GM12873 (cell line): ENCODE results near the gene MAGEA6.
"Not testable (repeated sequence)": the region's sequence is repeated elsewhere in the genome, so short reads cannot be mapped to it uniquely, and the experiment has no call there.

Experiments used
- TF ChIP-seq, protein P1 (sequence below): IDR thresholded peaks from 2 replicates; pipeline ENCODE4 v1.5.1; 2012; ENCODE audit warnings: low read depth, mild to moderate bottlenecking, moderate library complexity, low read length, control low read depth; ENCODE audit not compliant: insufficient read depth; ENCODE audit errors: missing control alignments

Gene MAGEA6

DNA sequence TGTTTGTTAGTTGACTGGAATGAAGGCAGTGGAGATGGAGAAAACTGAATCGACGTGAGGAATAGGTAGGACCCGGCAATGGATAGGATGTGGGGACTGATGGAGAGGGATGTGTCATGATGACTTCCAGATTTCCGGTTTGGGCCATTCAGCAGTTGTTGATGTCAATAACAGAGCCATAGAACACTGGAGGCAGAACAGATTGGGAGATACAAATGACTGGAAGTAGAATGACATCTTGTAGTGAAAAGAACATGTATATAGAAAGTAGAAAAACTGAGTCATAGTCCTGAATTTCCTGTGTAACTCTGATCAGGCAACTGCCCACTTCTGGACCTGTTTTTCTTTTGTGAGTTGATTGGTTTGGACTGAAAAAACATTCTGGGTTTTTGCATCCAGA is 36.5 kb upstream of the MAGEA6 start:
- TF ChIP-seq, protein P1, sequence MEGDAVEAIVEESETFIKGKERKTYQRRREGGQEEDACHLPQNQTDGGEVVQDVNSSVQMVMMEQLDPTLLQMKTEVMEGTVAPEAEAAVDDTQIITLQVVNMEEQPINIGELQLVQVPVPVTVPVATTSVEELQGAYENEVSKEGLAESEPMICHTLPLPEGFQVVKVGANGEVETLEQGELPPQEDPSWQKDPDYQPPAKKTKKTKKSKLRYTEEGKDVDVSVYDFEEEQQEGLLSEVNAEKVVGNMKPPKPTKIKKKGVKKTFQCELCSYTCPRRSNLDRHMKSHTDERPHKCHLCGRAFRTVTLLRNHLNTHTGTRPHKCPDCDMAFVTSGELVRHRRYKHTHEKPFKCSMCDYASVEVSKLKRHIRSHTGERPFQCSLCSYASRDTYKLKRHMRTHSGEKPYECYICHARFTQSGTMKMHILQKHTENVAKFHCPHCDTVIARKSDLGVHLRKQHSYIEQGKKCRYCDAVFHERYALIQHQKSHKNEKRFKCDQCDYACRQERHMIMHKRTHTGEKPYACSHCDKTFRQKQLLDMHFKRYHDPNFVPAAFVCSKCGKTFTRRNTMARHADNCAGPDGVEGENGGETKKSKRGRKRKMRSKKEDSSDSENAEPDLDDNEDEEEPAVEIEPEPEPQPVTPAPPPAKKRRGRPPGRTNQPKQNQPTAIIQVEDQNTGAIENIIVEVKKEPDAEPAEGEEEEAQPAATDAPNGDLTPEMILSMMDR = no peak

DNA sequence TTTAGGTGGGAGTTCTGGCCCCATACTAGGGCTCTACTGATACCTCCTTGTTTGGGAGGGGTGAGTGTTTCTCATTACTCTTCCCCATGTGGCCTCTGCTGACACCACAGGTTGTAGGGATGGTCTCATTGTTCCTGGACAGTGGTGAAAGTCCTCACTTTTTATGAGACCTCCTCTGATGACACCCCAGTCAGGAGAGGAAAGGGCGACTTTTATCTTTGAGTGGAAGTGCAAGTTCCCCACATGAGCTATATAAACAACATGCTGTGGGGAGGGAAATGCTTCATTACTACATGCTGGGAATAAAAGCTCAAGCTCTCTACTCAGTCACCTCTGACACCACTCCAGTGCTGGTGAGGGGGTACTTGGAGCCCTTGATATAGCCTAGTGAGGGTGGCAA is 29.5 kb upstream of the MAGEA6 start:
- TF ChIP-seq, protein P1 = no peak

DNA sequence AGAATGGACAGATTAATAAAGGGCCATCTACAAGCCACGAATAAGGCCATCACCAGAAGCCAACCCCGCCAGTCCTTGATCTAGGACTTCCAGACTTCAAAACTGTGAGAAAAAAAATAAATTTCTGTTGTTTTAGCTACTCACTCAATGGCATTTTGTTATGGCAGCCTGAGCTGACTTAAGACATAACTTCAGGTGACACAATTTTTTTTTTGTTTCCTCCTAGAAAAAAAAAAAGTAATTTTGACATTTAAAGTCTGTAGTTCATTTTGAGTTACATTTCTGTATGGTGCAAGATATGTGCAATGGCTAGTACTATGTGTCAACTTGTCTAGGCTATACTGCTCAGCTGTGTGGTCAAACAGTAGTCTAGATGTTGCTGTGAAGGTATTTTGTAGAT is 10.6 kb downstream of the MAGEA6 start, which contains the start of gene CSAG3:
Gene CSAG3 (plus strand): TSS at position 301 of the 400 bp plus-strand sequence.
- TF ChIP-seq, protein P1 = not testable (repeated sequence)

GRCh38 chrX:152753686-152754650 is 15.5 kb downstream of the MAGEA6 start, which contains the start of gene MAGEA2:
MAGEA2 (minus strand) TSS chrX:152753842; CDS start chrX:152751363, 2,479 bp downstream.
- TF ChIP-seq, protein P1 = not testable (repeated sequence)

- TF ChIP-seq, protein P1 = no peak
Measured at GRCh38 chrX:152738560-152738959, 30.9 kb downstream of the MAGEA6 start.

- TF ChIP-seq, protein P1 = no peak
Measured at GRCh38 chrX:152735860-152736511, 33.5 kb downstream of the MAGEA6 start.

DNA sequence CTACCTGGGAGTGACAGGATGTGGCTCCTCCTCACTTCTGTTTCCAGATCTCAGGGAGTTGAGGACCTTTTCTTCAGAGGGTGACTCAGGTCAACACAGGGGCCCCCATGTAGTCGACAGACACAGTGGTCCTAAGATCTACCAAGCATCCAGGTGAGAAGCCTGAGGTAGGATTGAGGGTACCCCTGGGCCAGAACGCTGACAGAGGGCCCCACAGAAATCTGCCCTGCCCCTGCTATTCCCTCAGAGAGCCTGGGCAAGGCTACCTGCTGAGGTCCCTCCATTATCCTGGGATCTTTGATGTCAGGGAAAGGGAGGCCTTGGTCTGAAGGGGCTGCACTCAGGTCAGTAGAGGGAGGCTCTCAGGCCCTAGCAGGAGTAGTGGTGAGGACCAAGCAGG is 34.4 kb downstream of the MAGEA6 start:
- TF ChIP-seq, protein P1 = no peak
